ENCODE data around the gene POU6F2.

Gene POU6F2

GRCh38 chr7:39145935-39146334 lies 168.2 kb downstream of the POU6F2 start:
- no peak overlapping the region for H3K4me3 ChIP-seq (ENCODE audit: low read length)
- H3K9me3 ChIP-seq (ENCODE audit: control insufficient read depth, insufficient read depth, low read length) = no peaks in the 10 kb centered on the region
- H3K79me2 ChIP-seq (ENCODE audit: control insufficient read depth, low read length) = no peaks in the 10 kb centered on the region
- no peaks in the 10 kb centered on the region for H3F3A ChIP-seq (ENCODE audit: control insufficient read depth, insufficient read depth)
- H3K4me1 ChIP-seq (ENCODE audit: control insufficient read depth, low read length) = no peaks in the 10 kb centered on the region
- no peak overlapping the region for H3K27ac ChIP-seq (ENCODE audit: low read depth, low read length)
- no peak for TF ChIP-seq CTCF (IDR thresholded peaks at IDR 0.05; ENCODE audit: low read depth, low read length, poor library complexity, severe bottlenecking)
- TF ChIP-seq EZH2phosphoT487 (IDR thresholded peaks at IDR 0.05; ENCODE audit: borderline replicate concordance, low read length) = no peak
- peaks cover 4% of the 10 kb centered on the region; the same call in 1 of the 2 replicates for H3K27me3 ChIP-seq (ENCODE audit: control insufficient read depth, low read length)
- no peaks in the 10 kb centered on the region for H3K36me3 ChIP-seq (ENCODE audit: control insufficient read depth, low read length)
- no peak overlapping the region for H3K4me2 ChIP-seq (ENCODE audit: low read length)
- H4K20me1 ChIP-seq (ENCODE audit: control insufficient read depth, insufficient read depth, low read depth, low read length) = no peaks in the 10 kb centered on the region
- no peaks in the 10 kb centered on the region for H3K9me2 ChIP-seq (replicated peaks; ENCODE audit: control insufficient read depth, low read length)

GRCh38 chr7:39152701-39153100 lies 175.0 kb downstream of the POU6F2 start:
- H3K27ac ChIP-seq (ENCODE audit: low read depth, low read length) = no peak overlapping the region
- H3K36me3 ChIP-seq (ENCODE audit: control insufficient read depth, low read length) = no peaks in the 10 kb centered on the region
- no peaks in the 10 kb centered on the region for H3F3A ChIP-seq (ENCODE audit: control insufficient read depth, insufficient read depth)
- no peaks in the 10 kb centered on the region for H3K4me1 ChIP-seq (ENCODE audit: control insufficient read depth, low read length)
- no peaks in the 10 kb centered on the region for H3K9me3 ChIP-seq (ENCODE audit: control insufficient read depth, insufficient read depth, low read length)
- no peaks in the 10 kb centered on the region for H3K27me3 ChIP-seq (ENCODE audit: control insufficient read depth, low read length)
- H4K20me1 ChIP-seq (ENCODE audit: control insufficient read depth, insufficient read depth, low read depth, low read length) = no peaks in the 10 kb centered on the region
- no peak for TF ChIP-seq CTCF (IDR thresholded peaks at IDR 0.05; ENCODE audit: low read depth, low read length, poor library complexity, severe bottlenecking)
- no peak for TF ChIP-seq EZH2phosphoT487 (IDR thresholded peaks at IDR 0.05; ENCODE audit: borderline replicate concordance, low read length)
- H3K9me2 ChIP-seq (replicated peaks; ENCODE audit: control insufficient read depth, low read length) = no peaks in the 10 kb centered on the region
- H3K79me2 ChIP-seq (ENCODE audit: control insufficient read depth, low read length) = no peaks in the 10 kb centered on the region
- H3K4me2 ChIP-seq (ENCODE audit: low read length) = no peak overlapping the region
- H3K4me3 ChIP-seq (ENCODE audit: low read length) = no peak overlapping the region

- no peaks in the 10 kb centered on the region for H3K4me1 ChIP-seq (ENCODE audit: control insufficient read depth, low read length)
- no peaks in the 10 kb centered on the region for H3K9me2 ChIP-seq (replicated peaks; ENCODE audit: control insufficient read depth, low read length)
- H3K4me2 ChIP-seq (ENCODE audit: low read length) = no peak overlapping the region
- no peaks in the 10 kb centered on the region for H3K9me3 ChIP-seq (ENCODE audit: control insufficient read depth, insufficient read depth, low read length)
- no peaks in the 10 kb centered on the region for H3K36me3 ChIP-seq (ENCODE audit: control insufficient read depth, low read length)
- H3K79me2 ChIP-seq (ENCODE audit: control insufficient read depth, low read length) = no peaks in the 10 kb centered on the region
- TF ChIP-seq EZH2phosphoT487 (IDR thresholded peaks at IDR 0.05; ENCODE audit: borderline replicate concordance, low read length) (no peak), CTCF (IDR thresholded peaks at IDR 0.05; ENCODE audit: low read depth, low read length, poor library complexity, severe bottlenecking) (no peak)
- H3K27ac ChIP-seq (ENCODE audit: low read depth, low read length) = no peak overlapping the region
- H3K4me3 ChIP-seq (ENCODE audit: low read length) = no peak overlapping the region
- no peaks in the 10 kb centered on the region for H3F3A ChIP-seq (ENCODE audit: control insufficient read depth, insufficient read depth)
- no peaks in the 10 kb centered on the region for H3K27me3 ChIP-seq (ENCODE audit: control insufficient read depth, low read length)
- H4K20me1 ChIP-seq (ENCODE audit: control insufficient read depth, insufficient read depth, low read depth, low read length) = no peaks in the 10 kb centered on the region
Measured at GRCh38 chr7:39153113-39153512, 175.4 kb downstream of the POU6F2 start.

- no peak overlapping the region for H3K27ac ChIP-seq (ENCODE audit: low read depth, low read length)
- H3K9me2 ChIP-seq (replicated peaks; ENCODE audit: control insufficient read depth, low read length) = no peaks in the 10 kb centered on the region
- TF ChIP-seq CTCF (IDR thresholded peaks at IDR 0.05; ENCODE audit: low read depth, low read length, poor library complexity, severe bottlenecking) = no peak
- TF ChIP-seq EZH2phosphoT487 (IDR thresholded peaks at IDR 0.05; ENCODE audit: borderline replicate concordance, low read length) = no peak
- H3K4me3 ChIP-seq (ENCODE audit: low read length) = no peak overlapping the region
- no peaks in the 10 kb centered on the region for H3K27me3 ChIP-seq (ENCODE audit: control insufficient read depth, low read length)
- H3K4me2 ChIP-seq (ENCODE audit: low read length) = no peak overlapping the region
- H3K36me3 ChIP-seq (ENCODE audit: control insufficient read depth, low read length) = no peaks in the 10 kb centered on the region
- no peaks in the 10 kb centered on the region for H3F3A ChIP-seq (ENCODE audit: control insufficient read depth, insufficient read depth)
- H3K4me1 ChIP-seq (ENCODE audit: control insufficient read depth, low read length) = no peaks in the 10 kb centered on the region
- no peaks in the 10 kb centered on the region for H3K79me2 ChIP-seq (ENCODE audit: control insufficient read depth, low read length)
- H3K9me3 ChIP-seq (ENCODE audit: control insufficient read depth, insufficient read depth, low read length) = no peaks in the 10 kb centered on the region
- no peaks in the 10 kb centered on the region for H4K20me1 ChIP-seq (ENCODE audit: control insufficient read depth, insufficient read depth, low read depth, low read length)
Measured at GRCh38 chr7:39153647-39154046, 175.9 kb downstream of the POU6F2 start.

Measured in DOHH2 (cell line).